IMR-90 (cell line): ENCODE results near the gene C14orf93. TPM values are rescaled to one million over a fixed set of nuclear protein-coding genes. Genes with fewer than 3 reads are reported as not detected.

Experiments
- ATAC-seq: fragments of 200-7000 bp; cut with Tn5 transposase; 2 replicates; pipeline ENCODE4 v1.9.1; 2020; ENCODE audit warnings: low read depth, mild to moderate bottlenecking, moderate library complexity
- BruUV-seq: library from RNA; stranded (reverse); fragments of 400-500 nt; replicated peaks from 2 replicates; lab custom pipeline; 2021; lab: Mats Ljungman, UMichigan
- CTCF ChIA-PET: fragments of 300-600 bp; formaldehyde crosslinking; extraction: SDS; loops from one replicate; lab custom pipeline; 2021; ENCODE audit warnings: antibody characterized with exemption; lab: Yijun Ruan, JAX
- POLR2A ChIA-PET: fragments of 300-600 bp; sonication (Branson Sonifier 250); formaldehyde crosslinking; loops from one replicate; lab custom pipeline; 2022; ENCODE audit warnings: antibody characterized with exemption; ENCODE audit not compliant: unreplicated experiment; lab: Charles Lee
- DNase-seq: peaks from one replicate; pipeline ENCODE4 v3.0.0; 2013
- H2AFZ ChIP-seq: replicated peaks from 2 replicates; pipeline ENCODE3; 2013; ENCODE audit warnings: low read length, mild to moderate bottlenecking; ENCODE audit not compliant: poor library complexity
- H2AK5ac ChIP-seq: 2 replicates; pipeline ENCODE4 v1.6.1; 2013; ENCODE audit warnings: low read depth, low read length, inconsistent platforms
- H2AK9ac ChIP-seq: replicated peaks from 2 replicates; pipeline ENCODE3; 2013; ENCODE audit warnings: mild to moderate bottlenecking, low read depth, low read length, moderate library complexity; ENCODE audit not compliant: poor library complexity
- H2BK120ac ChIP-seq: 2 replicates; pipeline ENCODE4 v1.6.1; 2013; ENCODE audit warnings: low read depth, low read length, inconsistent platforms
- H2BK15ac ChIP-seq: 3 replicates; pipeline ENCODE4 v1.6.1; 2013; ENCODE audit warnings: low read depth, low read length, inconsistent platforms
- H2BK20ac ChIP-seq: 2 replicates; pipeline ENCODE4 v1.6.1; 2013; ENCODE audit warnings: low read depth, mild to moderate bottlenecking, inconsistent platforms, low read length, moderate library complexity
- H2BK5ac ChIP-seq: 2 replicates; pipeline ENCODE4 v1.6.1; 2013; ENCODE audit warnings: mild to moderate bottlenecking, low read depth, low read length, inconsistent platforms; ENCODE audit not compliant: poor library complexity, severe bottlenecking
- H3K14ac ChIP-seq: replicated peaks from 2 replicates; pipeline ENCODE4 v1.6.1; 2013; ENCODE audit warnings: low read depth, low read length, inconsistent platforms
- H3K18ac ChIP-seq: 2 replicates; pipeline ENCODE4 v1.6.1; 2013; ENCODE audit warnings: low read depth, low read length, control low read depth
- H3K23ac ChIP-seq: 2 replicates; pipeline ENCODE4 v1.6.1; 2013; ENCODE audit warnings: low read depth, low read length, inconsistent platforms
- H3K27ac ChIP-seq: 2 replicates; pipeline ENCODE4 v1.5.1; 2013; ENCODE audit warnings: mild to moderate bottlenecking, control low read depth, low read length; ENCODE audit not compliant: insufficient read depth
- H3K27me3 ChIP-seq: 2 replicates; pipeline ENCODE4 v1.6.1; 2013; ENCODE audit warnings: low read length; ENCODE audit not compliant: control insufficient read depth, insufficient read depth
- H3K36me3 ChIP-seq: 2 replicates; pipeline ENCODE4 v1.6.1; 2013; ENCODE audit warnings: low read length, mixed read lengths; ENCODE audit not compliant: control insufficient read depth, insufficient read depth
- H3K4ac ChIP-seq: 2 replicates; pipeline ENCODE4 v1.6.1; 2013; ENCODE audit warnings: low read depth, low read length, inconsistent platforms
- H3K4me1 ChIP-seq: 2 replicates; pipeline ENCODE4 v1.6.1; 2013; ENCODE audit warnings: low read length, mixed read lengths; ENCODE audit not compliant: control insufficient read depth, insufficient read depth
- H3K4me2 ChIP-seq: 2 replicates; pipeline ENCODE4 v1.6.1; 2013; ENCODE audit warnings: low read depth, mild to moderate bottlenecking, control low read depth, low read length, moderate library complexity
- H3K4me3 ChIP-seq: 2 replicates; pipeline ENCODE4 v1.5.1; 2013; ENCODE audit warnings: low read depth, mild to moderate bottlenecking, control low read depth, low read length, moderate library complexity; ENCODE audit not compliant: insufficient read depth
- H3K56ac ChIP-seq: 2 replicates; pipeline ENCODE4 v1.6.1; 2013; ENCODE audit warnings: low read length, inconsistent platforms; ENCODE audit not compliant: insufficient read depth; ENCODE audit errors: extremely low read depth
- H3K79me1 ChIP-seq, 2 experiments: 2 replicates each; pipeline ENCODE4 v1.6.1; 2013; ENCODE audit warnings: low read length in 2 of 2, inconsistent platforms in 1 of 2, low read depth in 1 of 2
- H3K9ac ChIP-seq: 2 replicates; pipeline ENCODE4 v1.6.1; 2013; ENCODE audit warnings: low read depth, low read length, control low read depth
- H3K9me1 ChIP-seq: 2 replicates; pipeline ENCODE4 v1.6.1; 2013; ENCODE audit warnings: low read length, inconsistent platforms; ENCODE audit not compliant: insufficient read depth
- H3K9me3 ChIP-seq: 2 replicates; pipeline ENCODE4 v1.6.1; 2013; ENCODE audit warnings: low read length; ENCODE audit not compliant: control insufficient read depth, insufficient read depth
- H4K20me1 ChIP-seq: 2 replicates; pipeline ENCODE4 v1.6.1; 2013; ENCODE audit warnings: low read length, inconsistent platforms; ENCODE audit not compliant: insufficient read depth
- H4K5ac ChIP-seq: 2 replicates; pipeline ENCODE4 v1.6.1; 2013; ENCODE audit warnings: mild to moderate bottlenecking, low read depth, low read length, control low read depth
- H4K8ac ChIP-seq, 2 experiments: 2 replicates each; pipeline ENCODE4 v1.6.1; 2013; ENCODE audit warnings: low read depth in 2 of 2, low read length in 2 of 2, control low read depth in 1 of 2, inconsistent platforms in 1 of 2
- H4K91ac ChIP-seq: 2 replicates; pipeline ENCODE4 v1.6.1; 2013; ENCODE audit warnings: low read depth, low read length, inconsistent platforms; ENCODE audit not compliant: insufficient read depth
- BHLHE40 ChIP-seq: fragments of 150-350 bp; IDR thresholded peaks from 2 replicates; pipeline ENCODE4 v1.6.1; 2016; ENCODE audit warnings: mild to moderate bottlenecking, low read depth, low read length
- CEBPB ChIP-seq: IDR thresholded peaks from 2 replicates; pipeline ENCODE4 v1.6.1; 2012; ENCODE audit warnings: low read depth, low read length, improper control_type of control experiment
- CHD1 ChIP-seq: IDR thresholded peaks from 2 replicates; pipeline ENCODE4 v1.6.1; 2012; ENCODE audit warnings: low read depth, low read length, improper control_type of control experiment
- CTCF ChIP-seq: conservative IDR thresholded peaks from 2 replicates; pipeline ENCODE4 v1.5.1; 2012; ENCODE audit warnings: mild to moderate bottlenecking, low read depth, low read length, improper control_type of control experiment
- ELK1 ChIP-seq: fragments of 150-350 bp; IDR thresholded peaks from 2 replicates; pipeline ENCODE4 v1.6.1; 2016; ENCODE audit warnings: low read depth, mild to moderate bottlenecking, low read length, moderate library complexity, borderline replicate concordance
- FOS ChIP-seq: fragments of 150-350 bp; IDR thresholded peaks from 2 replicates; pipeline ENCODE4 v1.6.1; 2016; ENCODE audit warnings: low read depth, low read length
- MAFK ChIP-seq: IDR thresholded peaks from 2 replicates; pipeline ENCODE4 v1.6.1; 2012; ENCODE audit warnings: low read depth, low read length, improper control_type of control experiment
- MAZ ChIP-seq: IDR thresholded peaks from 2 replicates; pipeline ENCODE4 v1.6.1; 2012; ENCODE audit warnings: low read depth, mild to moderate bottlenecking, low read length, improper control_type of control experiment, moderate library complexity, borderline replicate concordance
- MXI1 ChIP-seq: IDR thresholded peaks from 2 replicates; pipeline ENCODE4 v1.6.1; 2012; ENCODE audit warnings: low read depth, mild to moderate bottlenecking, low read length, moderate library complexity, borderline replicate concordance
- NFE2L2 ChIP-seq: fragments of 150-350 bp; IDR thresholded peaks from 2 replicates; pipeline ENCODE4 v1.6.1; 2016; ENCODE audit warnings: low read depth, mild to moderate bottlenecking, low read length
- POLR2A ChIP-seq: IDR thresholded peaks from 2 replicates; pipeline ENCODE4 v1.6.1; 2012; ENCODE audit warnings: mild to moderate bottlenecking, low read depth, low read length
- RAD21 ChIP-seq: IDR thresholded peaks from 2 replicates; pipeline ENCODE4 v1.6.1; 2012; ENCODE audit warnings: low read length, improper control_type of control experiment
- RCOR1 ChIP-seq: IDR thresholded peaks from 2 replicates; pipeline ENCODE4 v1.6.1; 2012; ENCODE audit warnings: mild to moderate bottlenecking, low read length, improper control_type of control experiment; ENCODE audit not compliant: insufficient replicate concordance
- RFX5 ChIP-seq: IDR thresholded peaks from 2 replicates; pipeline ENCODE4 v1.8.0; 2012; ENCODE audit warnings: low read depth, mild to moderate bottlenecking, low read length, moderate library complexity
- SMC3 ChIP-seq: fragments of 150-350 bp; IDR thresholded peaks from 2 replicates; pipeline ENCODE4 v1.6.1; 2016; ENCODE audit warnings: low read depth, mild to moderate bottlenecking, antibody characterized with exemption, low read length, moderate library complexity
- USF2 ChIP-seq: fragments of 150-350 bp; IDR thresholded peaks from 2 replicates; pipeline ENCODE4 v1.6.1; 2017; ENCODE audit warnings: mild to moderate bottlenecking, antibody characterized with exemption, low read length, low read depth
- WGBS, 2 experiments: methylation state at CpG; one replicate each; pipeline versions ENCODE4 v1.1.5 to v1.1.7; 2013; ENCODE audit warnings: missing lambda C conversion rate in 2 of 2; ENCODE audit not compliant: insufficient read length in 1 of 2; ENCODE audit errors: extremely low coverage in 2 of 2; 5-methylcytosine and 5-hydroxymethylcytosine counted together
- dilution Hi-C: fragments of 300-500 bp; cut with HindIII; formaldehyde crosslinking; loops from one replicate; pipeline ENCODE4 v1.14.3; 2018; ENCODE audit warnings: low sequenced_read_pairs; ENCODE audit not compliant: unreplicated experiment
- in situ Hi-C: fragments of 300-500 bp; cut with MboI; formaldehyde crosslinking; loops from 3 replicates; pipeline ENCODE4 v1.14.3; 2019; ENCODE audit warnings: low sequenced_read_pairs, inconsistent platforms, mixed read lengths
- intact Hi-C: fragments of 100-400 bp; cut with micrococcal nuclease; formaldehyde crosslinking; loops from 2 replicates; pipeline ENCODE4 v1.10.0; 2022
- polyA plus RNA-seq, 3 experiments: library from polyadenylated mRNA; depleted of rRNA; stranded (reverse); fragments of >200 nt; gene quantifications; 2 replicates each; pipeline ENCODE4 v1.2.3, GENCODE V29; 2012; ENCODE audit warnings: low replicate concordance in 1 of 3
- total RNA-seq: library from RNA; depleted of rRNA; stranded (reverse); fragments of >200 nt; gene quantifications from 2 replicates; pipeline ENCODE4 v1.2.3, GENCODE V29; 2012

C14orf93 gene
- total and polyA plus RNA-seq, 2 of the 4 experiments (the other 2 are of a cell fraction): 5.4 to 5.7 TPM

- no peak overlapping the region for H3K9ac ChIP-seq
- ATAC-seq (no peak), DNase-seq (no peak)
- no peaks in the 10 kb centered on the region for H3K36me3 ChIP-seq
- no peak overlapping the region for H2BK20ac ChIP-seq
- H3K27me3 ChIP-seq: no peaks in the 10 kb centered on the region; the same call in 1 of the 2 replicates
- in situ Hi-C loops: no loop called here
- no peak overlapping the region for H3K4me2 ChIP-seq
- no peak overlapping the region for H2AK5ac ChIP-seq
- no peaks in the 10 kb centered on the region; the same call in 1 of the 2 replicates for H3K9me1 ChIP-seq
- H3K4me3 ChIP-seq: no peak overlapping the region
- H3K9me3 ChIP-seq: no peaks in the 10 kb centered on the region
- peaks cover 4% of the 10 kb centered on the region for H3K4me1 ChIP-seq
- no peak overlapping the region for H3K56ac ChIP-seq
- 89% methylated on average over 2 of the region's 9 CpGs; no CpG with 5 or more reads in 1 of the 2 experiments for WGBS, 2 experiments
- H3K14ac ChIP-seq: no peak overlapping the region
- H4K20me1 ChIP-seq: no peaks in the 10 kb centered on the region
- H3K4ac ChIP-seq: no peak overlapping the region
- H2AK9ac ChIP-seq: peak overlapping the region; percentile 48
- no peak for TF ChIP-seq BHLHE40
- no peak for TF ChIP-seq RCOR1
- TF ChIP-seq NFE2L2: no peak
- TF ChIP-seq CTCF: no peak
- no peak for TF ChIP-seq MAFK
- no peak for TF ChIP-seq CHD1
- TF ChIP-seq SMC3: no peak
- TF ChIP-seq MAZ: no peak
- TF ChIP-seq RAD21: no peak
- TF ChIP-seq RFX5: no peak
- no peak for TF ChIP-seq POLR2A
- TF ChIP-seq USF2: no peak
- TF ChIP-seq CEBPB: no peak
- no peak for TF ChIP-seq ELK1
- TF ChIP-seq MXI1: no peak
- TF ChIP-seq FOS: no peak
- no peak overlapping the region for H2BK15ac ChIP-seq
- H3K79me1 ChIP-seq: no peaks in the 10 kb centered on the region
- dilution Hi-C loops: no loop called here
- H4K8ac ChIP-seq: no peak overlapping the region
- H2BK5ac ChIP-seq: no peak overlapping the region
- CTCF ChIA-PET: no interaction called here
- no peak overlapping the region for H2BK120ac ChIP-seq
- no peak overlapping the region for H3K27ac ChIP-seq
- POLR2A ChIA-PET: no interaction called here
- H2AFZ ChIP-seq: no peak overlapping the region
- H4K91ac ChIP-seq: no peak overlapping the region
- no peak overlapping the region for H3K23ac ChIP-seq
- no peak overlapping the region for H3K18ac ChIP-seq
- intact Hi-C loops: no loop called here
- no peak overlapping the region for H4K5ac ChIP-seq
- BruUV-seq: no TSS peak
Observed at GRCh38 chr14:22997676-22998323, 12.1 kb downstream of the C14orf93 start.
